HFF-Myc (cell line): ENCODE measurements around the gene SLC6A20.

Experiments
- DNase-seq: peaks from one replicate; pipeline ENCODE4 v3.0.0-alpha.2; 2011; ENCODE audit warnings: low read depth; ENCODE audit errors: extremely low read depth
- H3K4me3 ChIP-seq: replicated peaks from 2 replicates; pipeline ENCODE4 v1.5.1; 2011; ENCODE audit warnings: low read depth, mild to moderate bottlenecking, control low read depth, low read length
- TF ChIP-seq, protein P1 (sequence below): IDR thresholded peaks from 2 replicates; pipeline ENCODE4 v1.5.1; 2012; ENCODE audit warnings: mild to moderate bottlenecking, low read depth, low read length, control low read depth; ENCODE audit errors: missing control alignments

The SLC6A20 gene

DNA sequence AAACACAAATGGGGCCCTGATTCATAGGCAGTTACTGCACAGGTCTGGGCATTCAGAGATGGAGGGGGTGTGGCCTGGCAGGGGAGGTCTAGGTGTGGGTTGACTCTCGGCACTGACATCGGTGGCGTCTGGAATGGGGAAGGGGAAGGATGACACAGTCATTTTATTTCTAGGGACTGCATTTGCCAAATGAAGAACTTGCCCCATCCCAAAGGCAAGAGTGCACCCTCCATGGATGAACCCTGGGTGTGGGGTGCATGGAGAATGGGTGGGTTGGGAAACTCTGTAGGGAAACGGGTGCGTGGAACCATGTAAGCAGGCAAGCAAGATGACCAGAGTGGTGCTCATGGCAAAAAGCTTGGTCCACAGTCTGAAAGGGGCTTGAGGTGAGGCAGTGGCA is 24.5 kb downstream of the SLC6A20 start:
- no peak for DNase-seq
- no peak overlapping the region for H3K4me3 ChIP-seq
- TF ChIP-seq, protein P1, sequence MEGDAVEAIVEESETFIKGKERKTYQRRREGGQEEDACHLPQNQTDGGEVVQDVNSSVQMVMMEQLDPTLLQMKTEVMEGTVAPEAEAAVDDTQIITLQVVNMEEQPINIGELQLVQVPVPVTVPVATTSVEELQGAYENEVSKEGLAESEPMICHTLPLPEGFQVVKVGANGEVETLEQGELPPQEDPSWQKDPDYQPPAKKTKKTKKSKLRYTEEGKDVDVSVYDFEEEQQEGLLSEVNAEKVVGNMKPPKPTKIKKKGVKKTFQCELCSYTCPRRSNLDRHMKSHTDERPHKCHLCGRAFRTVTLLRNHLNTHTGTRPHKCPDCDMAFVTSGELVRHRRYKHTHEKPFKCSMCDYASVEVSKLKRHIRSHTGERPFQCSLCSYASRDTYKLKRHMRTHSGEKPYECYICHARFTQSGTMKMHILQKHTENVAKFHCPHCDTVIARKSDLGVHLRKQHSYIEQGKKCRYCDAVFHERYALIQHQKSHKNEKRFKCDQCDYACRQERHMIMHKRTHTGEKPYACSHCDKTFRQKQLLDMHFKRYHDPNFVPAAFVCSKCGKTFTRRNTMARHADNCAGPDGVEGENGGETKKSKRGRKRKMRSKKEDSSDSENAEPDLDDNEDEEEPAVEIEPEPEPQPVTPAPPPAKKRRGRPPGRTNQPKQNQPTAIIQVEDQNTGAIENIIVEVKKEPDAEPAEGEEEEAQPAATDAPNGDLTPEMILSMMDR, result no peak

DNA sequence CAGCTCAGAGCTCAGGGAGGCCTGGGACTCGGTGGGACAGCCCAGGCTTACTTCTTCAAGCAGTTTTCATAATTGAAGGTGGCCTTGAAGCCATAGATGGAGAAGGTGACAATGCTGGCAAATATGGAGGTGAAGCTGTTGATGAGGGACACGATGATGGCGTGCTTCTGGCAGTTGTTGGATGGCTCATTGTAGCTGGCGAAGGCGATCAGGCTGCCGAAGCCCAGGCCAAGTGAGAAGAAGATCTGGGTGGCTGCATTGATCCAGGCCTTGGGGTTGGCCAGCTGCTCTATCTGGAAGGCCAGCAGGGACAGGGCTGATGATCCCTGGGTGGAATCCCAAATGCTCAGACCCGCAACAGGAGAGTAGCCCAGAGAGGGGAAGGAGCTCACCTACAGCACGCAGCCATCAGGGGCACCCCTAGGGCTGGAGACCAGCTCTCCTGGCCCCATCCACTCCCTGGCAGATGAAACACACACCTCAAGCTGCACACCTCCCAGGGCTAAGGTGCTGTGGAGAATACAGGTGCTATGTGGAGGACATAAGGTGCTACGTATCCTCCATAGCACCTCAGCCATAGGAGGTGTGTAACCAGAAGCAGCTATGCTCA is 25.1 kb downstream of the SLC6A20 start:
- TF ChIP-seq, protein P1, result no peak
- H3K4me3 ChIP-seq, result no peak overlapping the region
- no peak for DNase-seq

DNA sequence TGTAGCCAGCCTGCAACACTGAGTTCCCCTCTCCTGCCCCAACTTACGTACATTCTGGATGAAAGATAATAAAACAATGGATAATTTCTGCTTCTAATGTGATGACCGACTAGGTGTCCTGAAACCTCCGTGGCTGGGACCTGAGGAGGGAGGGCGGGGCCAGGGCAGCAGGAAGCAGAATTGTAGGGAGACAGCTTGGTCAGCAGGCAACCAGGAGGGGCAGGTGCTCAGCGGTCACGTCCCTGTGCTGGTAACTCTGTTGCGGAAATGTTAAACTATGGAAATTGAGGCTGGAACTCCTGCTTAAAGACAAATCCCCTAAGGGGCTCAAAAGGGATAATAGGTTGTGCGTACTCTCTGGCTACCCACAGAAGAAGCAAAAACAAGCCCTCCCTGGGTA is 30.4 kb downstream of the SLC6A20 start:
- TF ChIP-seq, protein P1, result no peak
- DNase-seq, result no peak
- no peak overlapping the region for H3K4me3 ChIP-seq

DNA sequence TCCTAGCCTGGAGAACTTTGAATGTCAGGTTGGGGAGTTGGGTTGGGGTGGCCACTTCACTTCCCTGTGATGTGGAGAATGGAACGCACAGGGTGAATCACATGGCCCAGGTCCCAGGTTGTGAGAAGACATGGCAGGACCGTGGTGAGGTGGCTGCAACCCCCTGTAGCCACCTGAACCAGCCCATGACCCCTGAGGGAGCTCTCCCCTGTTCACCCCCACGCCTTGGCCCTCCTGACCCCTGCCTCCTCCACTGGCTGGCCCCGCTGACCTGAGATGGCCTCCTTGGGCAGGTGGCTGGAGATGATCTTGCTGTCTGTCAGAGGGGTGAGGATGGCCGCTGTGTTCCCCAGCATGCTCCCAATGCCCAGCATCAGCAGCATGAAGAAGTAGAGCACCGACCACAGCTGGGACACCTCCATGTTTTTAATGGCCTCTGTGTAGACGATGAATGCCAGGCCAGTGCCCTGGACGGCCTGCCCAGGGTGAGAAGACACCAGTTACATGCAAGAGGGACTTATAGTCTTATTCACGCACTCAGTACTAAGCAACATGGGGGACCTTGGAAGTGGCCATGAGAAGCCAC is 31.0 kb downstream of the SLC6A20 start:
- no peak overlapping the region for H3K4me3 ChIP-seq
- DNase-seq, result no peak
- TF ChIP-seq, protein P1, result no peak

DNA sequence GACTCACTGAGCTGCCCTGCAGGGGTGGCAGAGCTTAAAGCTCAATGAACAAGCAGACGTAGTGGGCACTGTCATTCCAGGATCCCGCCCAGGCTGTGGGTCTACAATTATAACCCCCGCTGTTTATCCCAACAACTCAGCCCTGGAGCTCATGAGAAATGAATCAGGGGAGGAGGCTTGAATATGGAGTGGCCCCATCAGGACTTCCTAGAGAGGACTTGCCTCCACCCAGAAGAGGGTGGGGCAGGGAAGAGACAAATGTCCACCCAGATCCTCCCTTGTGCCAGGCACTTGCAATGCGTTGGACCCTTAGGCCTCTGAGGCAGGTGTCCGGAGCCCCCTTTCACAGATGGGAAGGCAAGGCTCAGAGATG is 33.0 kb downstream of the SLC6A20 start:
- TF ChIP-seq, protein P1, result no peak
- no peak for DNase-seq
- no peak overlapping the region for H3K4me3 ChIP-seq

DNA sequence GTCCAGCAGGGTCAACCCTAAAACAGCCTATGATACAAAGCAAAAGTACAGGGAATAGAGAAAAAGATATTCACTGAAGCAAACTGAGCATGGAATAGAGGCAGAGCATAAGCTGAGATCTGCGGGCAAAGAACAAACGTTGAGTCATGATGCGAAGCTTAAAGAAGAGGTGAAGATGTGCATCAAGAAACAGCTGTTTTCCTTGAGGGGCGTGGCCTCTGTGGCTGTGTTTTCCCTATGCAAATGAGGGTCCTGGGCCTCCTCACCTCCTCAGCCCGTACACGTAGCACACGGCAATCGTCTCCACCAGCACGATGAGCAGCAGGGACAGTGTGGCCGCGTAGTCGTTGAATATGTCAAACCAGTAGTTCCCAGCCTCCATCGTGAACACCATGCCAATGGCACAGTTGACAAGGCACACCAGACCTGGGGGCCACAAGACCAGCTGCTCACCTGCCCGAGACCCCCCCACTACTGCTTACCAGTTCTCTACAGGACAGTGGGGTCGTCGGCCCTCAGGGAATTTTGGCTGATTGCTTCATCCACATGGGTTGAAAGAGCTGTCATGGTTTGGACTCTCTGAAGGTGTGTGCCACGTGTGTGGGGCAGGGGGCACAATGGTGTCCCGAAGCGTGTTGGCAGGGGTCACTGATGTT is 33.6 kb downstream of the SLC6A20 start:
- TF ChIP-seq, protein P1, result no peak
- H3K4me3 ChIP-seq, result no peak overlapping the region
- DNase-seq, result no peak
